ENCODE data around the gene COX7B2.

The COX7B2 gene

DNA sequence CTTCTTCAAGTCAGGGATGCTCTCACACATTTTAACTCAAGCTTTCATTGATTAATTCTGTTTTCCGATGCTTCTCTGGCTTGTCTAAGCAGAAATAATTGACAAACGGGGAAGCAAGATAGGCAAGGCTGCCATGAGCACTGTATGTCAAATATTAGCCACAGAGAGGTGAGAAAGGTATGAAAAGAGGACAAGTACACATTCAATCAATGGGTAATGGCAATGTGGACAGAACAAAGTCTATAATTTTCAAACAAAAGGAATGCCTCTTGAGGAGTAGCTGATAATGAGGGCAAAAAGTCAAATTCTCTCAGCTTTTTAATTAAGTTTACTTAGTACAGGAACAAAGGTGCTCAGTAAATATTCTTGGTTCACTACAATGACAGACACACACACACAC is 19.6 kb downstream of the COX7B2 start:
- no peak for DNase-seq (ENCODE audit: low spot score)

DNA sequence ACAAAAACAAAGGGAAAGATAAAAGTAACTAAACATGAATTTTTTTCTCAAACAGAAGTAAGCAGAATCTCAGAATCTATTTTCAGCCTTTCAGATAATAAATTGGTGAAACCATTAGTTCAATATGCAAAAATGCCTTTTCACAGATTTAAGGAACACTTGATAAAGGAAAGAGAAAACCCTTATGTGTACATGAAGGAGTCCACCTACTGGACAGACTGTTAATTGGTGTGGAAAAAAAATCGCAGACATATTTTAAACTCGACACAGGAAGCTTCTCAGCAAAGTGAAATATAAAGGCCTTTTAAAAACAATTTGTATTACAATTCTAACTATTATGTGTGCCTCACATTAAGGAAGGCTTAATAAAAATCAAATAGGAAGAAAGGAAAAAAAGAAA is 22.3 kb downstream of the COX7B2 start:
- no peak for DNase-seq (ENCODE audit: low spot score)

DNA sequence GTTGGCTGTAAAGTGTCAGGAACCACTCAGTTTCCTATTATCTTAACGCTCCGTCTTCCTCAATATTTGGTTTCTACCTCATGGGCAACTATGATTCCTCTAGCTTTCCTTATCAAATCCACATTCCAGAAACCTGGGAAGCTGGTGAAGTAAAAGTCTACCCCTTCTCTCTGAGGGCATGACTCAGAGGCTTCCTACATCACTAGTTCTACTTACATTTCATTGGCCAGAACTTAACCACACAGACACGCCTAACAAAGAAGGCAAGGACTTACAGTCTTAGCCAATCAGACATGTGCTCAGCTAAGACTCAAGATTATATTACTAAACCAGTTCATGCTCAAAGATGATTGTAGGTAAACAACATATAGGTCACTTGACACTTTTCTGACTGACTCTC is 30.4 kb downstream of the COX7B2 start:
- DNase-seq (ENCODE audit: low spot score), result no peak

DNA sequence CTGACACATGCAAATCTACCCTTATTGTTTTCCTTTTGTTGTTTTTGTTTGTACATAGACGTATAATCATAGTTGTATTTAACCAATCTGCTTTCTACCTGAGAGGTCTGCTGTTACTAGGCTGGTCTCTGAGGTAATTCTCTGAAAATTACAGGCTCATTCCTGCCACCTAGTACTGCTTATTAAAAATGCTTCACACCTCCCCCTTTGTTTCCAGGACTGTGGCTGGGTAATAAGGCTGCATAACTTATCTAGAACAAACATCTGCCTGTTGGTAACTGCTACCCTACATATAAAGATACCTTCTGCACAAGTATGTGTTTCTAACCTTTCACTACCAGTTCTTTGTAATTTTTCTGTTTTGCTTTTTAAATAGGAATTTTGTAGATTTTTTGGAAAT is 34.2 kb downstream of the COX7B2 start:
- no peak for DNase-seq (ENCODE audit: low spot score)

DNA sequence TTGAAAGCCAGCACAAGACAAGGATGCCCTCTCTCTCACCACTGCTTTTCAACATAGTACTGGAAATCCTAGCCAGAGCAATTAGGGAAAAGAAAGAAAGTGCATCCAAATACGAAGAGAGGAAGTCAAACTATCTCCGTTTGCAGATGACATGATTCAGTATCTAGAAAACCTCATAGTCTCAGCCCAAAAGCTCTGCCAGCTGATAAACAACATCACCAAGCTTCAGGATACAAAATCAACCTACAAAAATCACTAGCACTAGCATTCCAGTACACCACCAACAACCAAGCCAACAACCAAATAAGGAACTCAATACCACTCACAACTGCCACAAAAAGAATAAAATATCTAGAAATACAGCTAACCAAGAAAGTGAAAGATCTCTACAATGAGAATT is 38.6 kb downstream of the COX7B2 start:
- no peak for DNase-seq (ENCODE audit: low spot score)

DNA sequence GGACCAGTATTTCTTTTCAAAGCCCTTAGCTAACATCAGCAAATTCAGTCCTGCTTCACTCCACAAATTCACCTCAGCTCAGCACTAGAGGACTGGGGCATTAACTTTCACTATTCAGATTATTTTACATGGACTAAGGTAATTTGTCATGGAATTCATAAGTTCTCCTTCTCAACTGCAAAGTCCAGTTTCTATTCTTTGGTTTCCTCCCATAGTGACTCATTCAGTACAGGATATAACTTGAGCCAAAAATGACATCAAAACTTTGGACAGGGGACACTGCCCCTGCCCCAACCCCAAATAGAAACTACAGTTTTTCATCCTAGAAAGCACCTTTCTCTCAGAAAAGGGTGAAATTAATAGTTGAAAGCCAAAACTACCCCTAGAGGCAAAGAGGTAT is 52.7 kb downstream of the COX7B2 start:
- DNase-seq (ENCODE audit: low spot score), result no peak

DNA sequence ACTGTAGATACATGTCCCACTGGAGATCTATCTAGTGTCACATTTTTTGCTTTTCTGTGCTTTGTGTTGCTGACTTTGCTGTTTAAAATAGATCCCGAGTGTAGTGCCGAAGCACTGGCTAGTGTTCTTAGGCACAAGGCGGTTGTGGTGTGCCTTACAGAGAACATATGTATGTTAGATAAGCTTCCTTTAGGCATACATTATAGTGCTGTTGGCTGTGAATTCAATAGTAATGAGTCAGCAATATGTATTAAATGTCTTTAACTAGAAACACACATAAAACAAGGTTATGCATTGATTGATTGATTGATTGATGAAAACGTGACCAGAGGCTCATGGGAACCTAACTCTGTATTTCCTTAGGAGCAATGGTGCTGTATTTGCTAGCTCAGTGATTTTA is 56.2 kb downstream of the COX7B2 start:
- DNase-seq (ENCODE audit: low spot score), result no peak

DNA sequence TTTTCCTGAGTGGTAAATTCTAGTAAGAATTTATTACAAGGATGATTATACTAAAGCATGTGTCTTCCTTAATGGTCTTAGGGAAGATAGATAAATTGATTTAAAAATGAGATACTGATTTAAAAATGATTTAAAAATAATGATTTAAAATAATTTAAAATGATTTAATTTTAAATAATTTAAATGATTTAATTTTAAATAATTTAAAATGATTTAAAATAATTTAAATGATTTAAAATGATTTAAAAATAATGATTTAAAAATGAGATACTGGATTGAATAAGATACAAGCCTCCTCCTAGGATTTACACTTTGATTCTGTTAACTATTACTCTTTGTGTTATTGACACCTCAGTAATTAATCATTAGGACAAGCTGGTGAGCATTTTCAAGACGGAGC is 59.0 kb downstream of the COX7B2 start:
- DNase-seq (ENCODE audit: low spot score), result no peak

DNA sequence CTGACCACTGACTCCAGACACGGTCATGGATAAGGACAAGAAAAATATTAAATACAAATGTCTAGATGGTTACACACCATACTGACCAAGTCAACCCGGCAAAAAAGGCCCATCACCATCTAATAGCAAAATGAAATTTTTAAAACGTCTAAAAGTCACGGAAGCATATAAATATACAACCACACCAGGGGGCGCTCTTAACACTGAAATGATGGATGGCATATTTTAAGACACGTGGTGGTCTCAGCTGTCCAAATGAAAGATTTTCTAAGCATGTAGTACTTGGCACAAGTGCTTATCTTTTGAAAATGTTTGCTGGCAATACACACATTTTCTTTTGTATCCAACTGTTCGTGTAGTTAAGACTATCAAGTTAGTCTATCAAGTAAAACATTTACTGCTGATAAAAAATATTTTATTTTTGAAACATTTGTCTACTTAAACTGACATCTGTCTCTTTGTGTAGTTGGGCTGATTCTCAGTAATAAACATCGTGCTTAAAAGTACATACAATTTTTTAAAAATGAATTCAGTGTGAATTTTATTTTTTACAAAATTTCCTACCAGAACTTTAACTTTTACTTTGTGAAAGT is 64.6 kb downstream of the COX7B2 start:
- DNase-seq (ENCODE audit: low spot score), result no peak

DNA sequence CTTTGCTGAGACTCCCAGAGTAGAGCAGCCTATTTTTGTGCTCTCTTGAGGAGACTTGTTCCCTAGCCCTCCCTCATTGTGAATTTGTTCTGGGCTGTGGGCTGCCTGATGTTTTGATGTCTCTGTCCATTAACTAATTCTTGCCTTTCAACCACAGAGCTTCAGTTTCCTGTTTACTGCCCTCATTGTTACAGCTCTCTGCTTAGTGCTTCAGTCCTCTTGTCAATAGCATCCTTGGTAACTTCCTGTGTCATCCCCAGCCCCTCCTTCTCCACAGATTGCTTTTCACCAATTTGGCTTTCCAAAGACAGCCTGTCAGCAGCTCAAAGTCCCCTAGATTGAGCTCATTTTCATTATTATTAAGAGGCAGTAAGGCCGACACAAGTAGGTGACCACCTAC is 69.9 kb downstream of the COX7B2 start:
- DNase-seq (ENCODE audit: low spot score), result no peak

DNA sequence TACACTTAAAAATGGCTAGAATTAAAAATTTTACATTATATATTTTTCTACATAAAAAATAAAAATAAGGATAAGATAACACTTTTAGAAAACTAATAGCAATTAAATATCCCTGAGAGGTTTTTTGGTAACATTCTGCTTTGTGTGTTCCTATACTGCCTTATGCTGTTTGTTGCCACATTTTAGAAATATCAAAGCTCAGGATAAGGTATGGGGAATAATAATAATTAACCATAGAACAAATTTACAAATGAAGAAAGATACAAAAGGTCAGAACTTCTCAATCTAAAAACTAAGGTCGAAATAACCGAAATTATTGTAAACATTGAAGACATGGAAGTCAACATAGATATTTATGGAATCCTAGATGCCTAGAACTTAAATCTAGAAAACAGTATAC is 71.4 kb downstream of the COX7B2 start:
- no peak for DNase-seq (ENCODE audit: low spot score)

DNA sequence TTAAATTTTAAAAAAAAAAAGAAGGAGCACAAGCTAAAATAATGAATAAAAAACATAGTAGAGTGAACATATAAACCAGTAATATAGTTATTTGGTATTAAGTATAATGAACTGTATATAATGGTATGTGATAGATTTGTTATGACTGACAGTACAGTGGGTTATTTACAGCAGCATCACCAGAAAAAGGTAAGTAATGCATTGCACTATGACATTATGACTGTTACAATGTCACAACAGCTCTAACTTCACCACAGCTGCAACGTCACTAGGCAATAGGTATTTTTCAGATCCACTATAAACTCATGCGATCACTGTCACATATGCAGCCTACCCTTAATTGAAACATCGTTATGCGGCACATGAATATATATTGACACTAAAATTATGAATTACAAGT is 72.5 kb downstream of the COX7B2 start:
- DNase-seq (ENCODE audit: low spot score), result no peak

DNA sequence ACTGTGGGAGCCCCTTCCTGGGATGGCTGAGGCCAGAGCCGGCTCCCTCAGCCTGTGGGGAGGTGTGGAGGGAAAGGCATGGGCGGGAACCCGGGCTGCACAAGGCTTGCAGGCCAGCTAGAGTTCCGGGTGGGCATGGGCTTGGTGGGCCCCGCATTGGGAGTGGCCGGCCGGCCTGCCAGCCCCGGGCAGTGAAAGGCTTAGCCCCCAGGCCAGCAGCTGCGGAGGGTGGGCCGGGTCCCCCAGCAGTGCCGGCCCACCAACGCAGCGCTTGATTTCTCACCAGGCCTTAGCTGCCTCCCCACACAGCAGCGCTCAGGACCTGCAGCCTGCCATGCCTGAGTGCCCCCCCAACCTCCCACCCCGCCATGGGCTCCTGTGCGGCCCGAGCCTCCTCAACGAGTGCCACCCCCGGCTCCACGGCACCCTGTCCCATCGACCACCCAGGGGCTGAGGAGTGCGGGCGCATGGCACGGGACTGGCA is 78.0 kb downstream of the COX7B2 start:
- DNase-seq (ENCODE audit: low spot score), result no peak

DNA sequence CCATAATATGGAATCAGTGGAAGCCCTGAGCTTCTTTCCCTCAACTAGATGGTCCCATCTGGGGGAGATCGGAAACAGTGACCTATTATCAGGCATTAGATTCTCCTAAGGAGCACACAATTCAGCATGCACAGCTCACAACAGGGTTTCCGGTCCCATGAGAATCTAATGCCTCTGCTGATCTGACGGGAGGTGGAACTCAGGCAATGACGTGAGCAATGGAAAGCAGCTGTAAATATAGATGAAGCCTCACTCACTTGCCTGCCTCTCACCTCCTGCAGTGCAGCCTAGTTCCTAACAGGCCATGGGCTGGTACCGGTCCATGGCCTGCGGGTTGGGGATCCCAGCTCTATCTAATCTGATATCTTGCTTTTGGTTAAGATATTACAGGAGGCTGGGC is 88.9 kb downstream of the COX7B2 start:
- DNase-seq (ENCODE audit: low spot score), result no peak

DNA sequence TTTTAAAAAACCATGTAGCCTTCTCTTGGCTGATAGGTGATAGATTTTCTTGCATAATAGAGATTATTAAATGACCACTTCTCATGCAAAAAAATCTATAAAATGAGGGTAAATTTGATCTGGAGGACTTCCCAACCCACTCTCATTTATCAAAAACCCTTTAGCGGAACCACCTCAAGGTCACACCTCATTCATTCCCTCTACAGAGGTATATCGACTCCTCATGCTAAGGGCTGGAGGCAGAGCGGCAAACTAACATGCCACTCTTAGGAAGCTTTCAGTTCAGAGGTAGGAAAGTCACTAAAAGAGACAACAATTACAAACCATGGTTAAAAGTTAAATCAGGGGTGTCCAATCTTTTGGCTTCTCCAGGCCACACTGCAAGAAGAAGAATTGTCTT is 90.0 kb downstream of the COX7B2 start:
- no peak for DNase-seq (ENCODE audit: low spot score)

DNA sequence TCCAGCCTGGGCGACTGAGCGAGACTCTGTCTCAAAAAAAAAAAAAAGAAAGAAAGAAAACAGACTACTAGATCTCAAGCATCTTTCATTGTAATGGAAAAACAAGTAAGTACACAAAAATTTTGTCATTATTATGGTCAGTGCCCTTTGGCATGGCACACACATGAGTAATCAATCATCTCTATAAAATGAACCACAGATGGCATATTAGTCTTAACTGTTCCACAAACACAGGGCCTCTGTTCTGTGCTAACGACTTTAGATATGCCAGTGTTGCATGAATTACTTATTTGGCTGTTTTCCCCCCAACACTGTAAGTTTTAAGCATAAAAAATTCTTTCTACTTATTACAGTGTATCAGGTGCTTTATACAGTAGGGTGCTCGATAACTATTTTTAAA is 90.4 kb downstream of the COX7B2 start:
- DNase-seq (ENCODE audit: low spot score), result no peak

DNA sequence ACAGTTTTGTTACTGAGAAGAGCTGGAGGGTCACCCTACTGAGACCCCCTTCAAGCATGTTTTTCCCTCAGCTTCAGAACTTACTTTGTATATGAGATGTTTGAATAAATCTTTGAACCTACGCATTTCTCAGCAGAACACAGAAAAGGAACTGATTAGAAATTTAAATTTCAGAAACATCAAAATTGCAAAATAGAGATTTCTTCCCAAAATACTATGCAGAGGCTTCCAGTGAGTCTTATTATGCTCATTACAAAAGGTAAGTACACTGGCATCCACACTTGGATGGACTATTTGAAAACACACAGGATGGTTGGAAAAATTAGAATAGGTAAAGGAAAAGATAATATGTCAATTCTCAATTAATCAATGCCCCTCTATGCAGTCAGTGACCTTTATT is 91.2 kb downstream of the COX7B2 start:
- no peak for DNase-seq (ENCODE audit: low spot score)

DNA sequence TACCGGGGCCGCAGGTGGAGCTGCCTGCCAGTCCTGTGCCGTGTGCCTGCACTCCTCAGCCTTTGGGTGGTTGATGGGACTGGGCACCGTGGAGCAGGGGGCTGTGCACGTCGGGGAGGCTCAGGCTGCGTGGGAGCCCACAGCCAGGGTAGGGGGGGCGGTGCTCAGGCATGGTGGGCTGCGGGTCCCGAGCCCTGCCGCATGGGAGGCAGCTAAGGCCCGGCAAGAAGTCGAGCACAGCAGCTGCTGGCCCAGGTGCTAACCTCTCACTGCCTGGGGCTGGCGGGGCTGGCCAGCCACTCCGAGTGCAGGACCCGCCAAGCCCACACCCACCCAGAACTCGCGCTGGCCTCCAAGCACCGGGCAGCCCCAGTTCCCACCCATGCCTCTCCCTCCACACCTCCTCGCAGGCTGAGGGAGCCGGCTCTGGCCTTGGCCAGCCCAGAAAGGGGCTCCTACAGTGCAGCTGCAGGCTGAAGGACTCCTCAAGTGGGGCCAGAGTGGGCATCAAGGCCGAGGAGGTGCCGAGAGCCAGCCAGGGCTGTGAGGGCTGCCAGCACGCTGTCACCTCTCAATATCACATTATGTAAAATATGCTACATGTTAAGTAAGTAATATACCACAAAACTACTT is 104.1 kb downstream of the COX7B2 start:
- DNase-seq (ENCODE audit: low spot score), result no peak

DNA sequence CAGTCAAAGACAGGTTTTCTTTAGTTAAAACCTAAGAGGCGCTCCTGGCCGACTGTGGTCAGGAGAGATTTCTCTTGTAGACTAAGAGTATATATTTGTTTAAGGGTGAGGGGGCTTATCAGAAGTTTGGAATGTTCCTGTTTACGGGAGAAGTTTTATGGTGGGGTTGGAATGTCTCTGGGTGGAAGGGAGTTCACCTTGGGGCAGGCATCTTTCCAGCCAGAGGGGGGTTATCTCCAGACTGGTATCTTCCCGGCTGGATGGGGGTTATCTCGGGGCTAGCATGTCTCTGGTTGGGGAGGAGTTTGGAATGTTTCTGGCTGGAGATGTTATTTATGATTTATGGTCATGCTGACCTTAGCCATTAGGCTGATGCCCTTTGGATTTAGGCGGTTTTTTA is 116.0 kb downstream of the COX7B2 start:
- peak; percentile 36 for DNase-seq (ENCODE audit: low spot score)

DNA sequence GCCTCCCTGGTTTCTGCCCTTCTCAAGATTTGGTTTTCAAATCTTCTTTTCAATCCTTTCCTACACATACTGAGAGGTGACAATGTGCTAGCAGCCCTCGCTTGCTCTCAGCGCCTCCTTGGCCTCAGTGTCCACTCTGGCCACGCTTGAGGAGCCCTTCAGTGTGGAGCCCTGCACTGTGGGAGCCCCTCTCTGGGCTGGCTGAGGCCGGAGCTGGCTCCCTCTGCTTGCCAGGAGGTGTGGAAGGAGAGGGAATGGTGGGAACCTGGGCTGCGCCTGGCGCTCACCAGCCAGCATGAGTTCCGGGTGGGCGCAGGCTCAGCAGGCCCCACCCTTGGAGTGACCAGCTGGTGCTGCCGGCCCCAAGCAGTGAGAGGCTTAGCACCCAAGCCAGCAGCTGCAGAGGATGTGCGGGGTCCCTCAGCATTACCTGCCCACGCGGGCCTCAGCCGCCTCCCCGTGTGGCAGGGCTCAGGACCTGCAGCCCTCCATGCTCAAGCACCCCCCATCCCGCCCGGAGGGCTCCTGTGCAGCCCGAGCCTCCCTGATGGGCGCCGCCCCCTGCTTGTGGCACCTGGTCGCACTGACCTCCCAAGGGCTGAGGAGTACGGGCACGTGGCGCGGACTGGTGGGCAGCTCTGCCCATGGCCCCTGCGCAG is 127.5 kb downstream of the COX7B2 start:
- DNase-seq (ENCODE audit: low spot score), result no peak

DNA sequence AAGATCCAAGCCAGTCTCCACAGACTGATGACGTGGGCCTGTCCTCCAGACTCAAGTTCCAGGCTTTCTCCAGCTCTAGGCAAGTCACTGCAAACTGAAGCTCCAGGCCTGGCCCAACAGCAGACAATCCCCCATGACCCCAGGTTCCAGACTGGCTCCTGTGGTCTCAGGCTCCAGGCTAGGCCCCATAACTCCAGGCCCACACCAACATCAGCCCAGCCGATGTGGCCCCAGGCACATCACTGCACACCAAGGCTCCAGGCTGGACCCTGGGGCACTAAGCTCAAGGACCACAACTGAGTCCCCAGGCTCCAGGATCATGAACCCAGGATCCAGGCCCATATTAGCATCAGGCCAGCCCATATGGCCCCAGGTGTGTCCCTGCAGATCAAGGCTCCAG is 143.6 kb downstream of the COX7B2 start:
- DNase-seq (ENCODE audit: low spot score), result no peak

DNA sequence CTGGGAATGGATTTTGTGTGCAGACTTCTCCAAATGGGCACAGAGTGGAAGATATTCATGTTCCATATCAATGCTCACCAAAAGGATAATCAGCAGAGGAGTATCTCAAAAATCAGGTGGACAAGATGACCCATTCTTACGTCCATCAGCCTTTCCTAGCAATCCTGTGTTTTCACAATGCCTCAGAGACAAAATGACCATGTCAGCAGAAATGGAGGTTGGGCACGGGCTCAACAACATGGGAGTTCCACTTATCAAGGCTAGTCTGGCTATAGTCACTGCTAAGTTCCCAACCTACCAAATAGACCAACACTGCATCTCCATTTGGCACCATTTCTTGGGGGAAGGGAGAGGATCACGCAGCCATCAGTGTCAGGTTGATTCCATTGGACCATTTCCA is 179.0 kb downstream of the COX7B2 start:
- DNase-seq (ENCODE audit: low spot score), result no peak

DNA sequence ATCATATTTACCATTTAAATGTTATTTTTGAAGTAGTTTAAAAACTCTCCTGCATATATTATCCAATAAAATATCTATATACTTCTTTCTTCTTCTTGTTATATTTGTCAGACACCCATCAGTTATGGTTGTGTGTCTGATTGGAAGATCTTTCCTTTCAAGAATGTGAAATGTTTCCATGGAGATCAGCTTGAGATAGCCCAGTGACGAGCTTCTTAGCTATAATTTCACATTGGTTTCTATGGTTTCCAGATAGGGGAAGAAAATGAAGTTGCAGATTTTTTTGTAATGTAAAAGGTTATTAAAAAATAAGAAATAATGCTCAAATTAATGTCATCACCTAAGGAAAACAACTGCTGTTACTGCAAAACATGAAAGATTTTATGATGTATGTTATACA is 189.0 kb downstream of the COX7B2 start:
- no peak for DNase-seq (ENCODE audit: low spot score)

DNA sequence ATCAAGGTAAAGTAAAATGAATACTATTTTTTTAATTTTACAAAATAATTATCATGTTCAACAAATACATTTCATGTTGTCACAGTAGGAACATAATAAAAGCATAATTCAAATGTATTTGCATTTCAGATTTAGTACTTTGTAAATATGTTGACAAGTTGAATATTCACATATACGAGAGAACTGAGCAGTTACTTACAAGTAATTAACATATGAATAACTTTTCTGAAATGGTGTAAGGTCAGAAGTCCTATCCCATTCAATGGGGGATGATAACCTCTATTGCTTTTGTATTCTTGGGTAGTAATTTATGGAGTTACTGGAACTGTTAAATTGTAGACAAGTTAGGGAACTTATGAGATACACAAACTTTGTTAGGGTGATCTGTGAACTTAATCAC is 191.1 kb downstream of the COX7B2 start:
- DNase-seq (ENCODE audit: low spot score), result no peak

All from HuH-7.5 (cell line).